AG09319 (cell line): Measurements from ENCODE around the gene FRRS1.

ENCODE experiments used
- DNase-seq: peaks from one replicate; pipeline ENCODE4 v3.0.0-alpha.2; 2010; ENCODE audit warnings: low read depth; ENCODE audit errors: extremely low read depth
- TF ChIP-seq, protein P1 (sequence below): IDR thresholded peaks from 2 replicates; pipeline ENCODE4 v1.5.1; 2011; ENCODE audit warnings: low read depth, mild to moderate bottlenecking, inconsistent platforms, low read length, moderate library complexity

Gene FRRS1

GRCh38 chr1:99789715-99790114 is 23.3 kb upstream of the FRRS1 start:
- TF ChIP-seq, protein P1, sequence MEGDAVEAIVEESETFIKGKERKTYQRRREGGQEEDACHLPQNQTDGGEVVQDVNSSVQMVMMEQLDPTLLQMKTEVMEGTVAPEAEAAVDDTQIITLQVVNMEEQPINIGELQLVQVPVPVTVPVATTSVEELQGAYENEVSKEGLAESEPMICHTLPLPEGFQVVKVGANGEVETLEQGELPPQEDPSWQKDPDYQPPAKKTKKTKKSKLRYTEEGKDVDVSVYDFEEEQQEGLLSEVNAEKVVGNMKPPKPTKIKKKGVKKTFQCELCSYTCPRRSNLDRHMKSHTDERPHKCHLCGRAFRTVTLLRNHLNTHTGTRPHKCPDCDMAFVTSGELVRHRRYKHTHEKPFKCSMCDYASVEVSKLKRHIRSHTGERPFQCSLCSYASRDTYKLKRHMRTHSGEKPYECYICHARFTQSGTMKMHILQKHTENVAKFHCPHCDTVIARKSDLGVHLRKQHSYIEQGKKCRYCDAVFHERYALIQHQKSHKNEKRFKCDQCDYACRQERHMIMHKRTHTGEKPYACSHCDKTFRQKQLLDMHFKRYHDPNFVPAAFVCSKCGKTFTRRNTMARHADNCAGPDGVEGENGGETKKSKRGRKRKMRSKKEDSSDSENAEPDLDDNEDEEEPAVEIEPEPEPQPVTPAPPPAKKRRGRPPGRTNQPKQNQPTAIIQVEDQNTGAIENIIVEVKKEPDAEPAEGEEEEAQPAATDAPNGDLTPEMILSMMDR: no peak
- DNase-seq: no peak

DNA sequence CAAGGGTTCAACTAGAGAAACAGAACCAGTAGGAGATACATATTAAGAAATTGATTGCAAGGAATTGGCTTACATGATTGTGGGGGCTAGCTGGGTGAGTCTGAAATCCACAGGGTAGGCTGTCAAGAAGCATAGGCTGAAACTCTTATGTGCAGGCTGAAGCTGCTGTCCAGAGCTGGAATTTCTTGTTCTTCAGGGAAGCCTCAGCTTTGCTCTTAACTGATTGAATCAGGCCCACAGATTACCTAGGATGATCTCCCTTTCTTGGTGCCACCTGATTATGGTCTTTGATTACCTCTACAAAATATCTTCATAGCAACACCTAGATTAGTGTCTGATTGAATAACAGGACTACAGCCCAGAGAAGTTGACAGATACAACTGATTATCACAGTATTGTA is 22.5 kb upstream of the FRRS1 start:
- TF ChIP-seq, protein P1: no peak
- DNase-seq: no peak

DNA sequence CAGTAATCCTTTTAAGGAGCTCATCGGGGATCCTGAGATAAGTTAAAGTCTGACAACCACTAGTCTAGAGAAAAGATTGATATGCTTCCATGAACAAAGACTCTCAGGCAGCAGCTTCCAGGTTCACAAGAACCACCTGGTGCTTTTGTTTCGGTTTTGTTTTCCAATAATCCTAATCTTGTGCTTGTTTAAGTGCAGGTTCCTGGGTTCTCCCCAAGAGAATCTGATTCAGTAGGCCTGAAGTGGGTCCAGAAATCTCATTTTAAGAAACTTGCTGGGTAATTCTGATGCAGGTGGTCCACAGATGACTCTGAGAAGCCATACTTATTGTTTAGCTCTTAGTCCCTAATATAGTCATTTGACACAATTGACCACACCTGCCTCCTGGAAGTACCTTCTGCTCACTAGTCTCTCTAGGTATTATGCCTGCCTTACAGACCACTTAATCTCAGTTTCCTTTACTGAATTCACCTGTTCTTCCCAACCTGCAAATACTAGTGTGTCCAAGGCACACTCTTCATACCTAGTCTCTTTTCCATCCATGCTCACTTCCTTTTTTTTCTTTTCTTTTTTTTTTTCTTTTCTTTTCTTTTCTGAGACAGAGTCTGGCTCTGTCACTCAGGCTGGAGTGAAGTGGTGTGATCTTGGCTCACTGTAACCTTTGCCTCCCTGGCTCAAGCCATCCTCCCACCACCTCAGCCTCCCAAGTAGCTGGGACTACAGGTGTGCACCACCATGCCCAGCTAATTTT is 20.5 kb upstream of the FRRS1 start:
- DNase-seq: no peak
- TF ChIP-seq, protein P1: no peak

DNA sequence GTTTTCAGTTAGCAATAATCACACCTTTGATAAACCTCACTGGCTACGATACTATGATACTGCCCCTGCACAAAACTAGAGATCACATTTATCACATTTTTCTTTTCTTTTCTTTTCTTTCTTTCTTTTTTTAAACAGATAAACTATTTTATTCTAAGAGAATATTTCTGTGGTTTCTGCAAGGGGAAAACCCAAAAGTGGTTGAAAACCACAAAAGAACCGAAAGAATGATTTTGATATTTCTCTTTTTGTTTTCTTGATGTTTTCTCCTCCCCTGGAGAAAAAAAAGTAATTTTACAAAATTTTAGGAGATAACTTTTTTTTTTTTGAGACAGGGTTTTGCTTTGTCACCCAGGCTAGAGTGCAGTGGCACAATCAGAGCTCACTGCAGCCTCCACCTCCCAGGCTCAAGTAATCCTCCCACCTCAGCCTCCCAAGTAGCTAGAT is 18.4 kb upstream of the FRRS1 start:
- DNase-seq: no peak
- TF ChIP-seq, protein P1: no peak

GRCh38 chr1:99784143-99784542 is 17.7 kb upstream of the FRRS1 start:
- DNase-seq: no peak
- TF ChIP-seq, protein P1: no peak

- DNase-seq: no peak
- TF ChIP-seq, protein P1: no peak
These were observed 16.5 kb upstream of the FRRS1 start for GRCh38 chr1:99782920-99783319.

GRCh38 chr1:99782397-99782796 is 16.0 kb upstream of the FRRS1 start:
- TF ChIP-seq, protein P1: no peak
- no peak for DNase-seq
